Measurements from ENCODE around the gene MEIS2.

DNA sequence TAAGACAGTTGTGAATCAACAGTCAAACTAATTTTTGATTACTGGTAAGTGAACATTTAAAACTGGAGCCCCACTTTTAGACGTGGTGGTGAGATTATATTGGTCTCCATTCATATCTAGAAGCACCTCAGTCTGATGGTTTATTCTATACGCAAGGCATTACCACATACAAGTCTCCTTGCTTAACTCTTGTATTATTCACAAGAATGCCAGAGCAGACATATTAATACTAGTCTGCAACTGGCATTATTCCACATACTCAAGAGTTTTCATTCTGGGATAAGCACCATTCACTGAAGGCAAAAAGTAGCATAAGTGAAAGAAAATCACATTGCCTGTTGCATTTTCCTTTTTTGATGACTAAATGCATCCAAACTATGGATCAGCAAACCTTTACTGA, 36.9 kb upstream of the MEIS2 start:
- no peak for TF ChIP-seq POLR2AphosphoS5 (IDR thresholded peaks at IDR 0.05; ENCODE audit: low read depth, low read length)
- TF ChIP-seq TAF1 (IDR thresholded peaks at IDR 0.05; ENCODE audit: borderline replicate concordance, insufficient read depth, low read length): no peak
- no peak for TF ChIP-seq SIN3A (IDR thresholded peaks at IDR 0.05; ENCODE audit: borderline replicate concordance, insufficient read depth, low read length)
